ENCODE data around the gene MRPS16.

DNA sequence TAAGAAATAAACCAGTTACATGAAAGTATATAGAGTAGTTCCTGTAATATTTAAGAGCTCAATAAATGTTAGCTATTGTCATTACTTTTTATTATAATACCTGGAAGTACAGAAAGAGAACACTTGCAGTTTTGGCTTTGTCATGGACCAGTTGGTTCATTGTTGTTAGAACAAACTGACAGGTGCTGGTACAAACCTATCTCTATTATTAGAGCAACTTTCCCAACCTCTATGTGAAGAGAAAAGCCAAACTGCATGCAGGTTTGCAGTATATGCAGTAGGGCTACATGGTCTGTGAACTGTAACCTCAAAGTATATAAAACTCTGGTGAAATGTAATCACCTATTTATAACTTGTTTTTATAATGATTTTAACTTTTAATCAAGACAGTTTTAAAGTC is 25.8 kb downstream of the MRPS16 start:
- TF ChIP-seq CTCF (conservative IDR thresholded peaks at IDR 0.05; ENCODE audit: low read depth, low read length) (no peak), EZH2 (IDR thresholded peaks at IDR 0.05; ENCODE audit: borderline replicate concordance, low read depth, low read length, poor library complexity, severe bottlenecking) (no peak)

Measured in A673 (cell line).